Stimulated activated CD4-positive, alpha-beta T cell treated with anti-CD3 and anti-CD28 coated beads, TNF-alpha, amount 100 ng/mL, for 1 hour (primary cell): ENCODE data around the gene WDFY1.
"Not testable (repeated sequence)": the region's sequence is repeated elsewhere in the genome, so short reads cannot be mapped to it uniquely, and the experiment has no call there.

Source experiments
- DNase-seq, 3 donors: peaks; one replicate each; pipeline ENCODE4 v3.0.0-alpha.2; 2020; ENCODE audit warnings: low read depth in 3 of 3, low spot score in 1 of 3

Gene WDFY1

DNA sequence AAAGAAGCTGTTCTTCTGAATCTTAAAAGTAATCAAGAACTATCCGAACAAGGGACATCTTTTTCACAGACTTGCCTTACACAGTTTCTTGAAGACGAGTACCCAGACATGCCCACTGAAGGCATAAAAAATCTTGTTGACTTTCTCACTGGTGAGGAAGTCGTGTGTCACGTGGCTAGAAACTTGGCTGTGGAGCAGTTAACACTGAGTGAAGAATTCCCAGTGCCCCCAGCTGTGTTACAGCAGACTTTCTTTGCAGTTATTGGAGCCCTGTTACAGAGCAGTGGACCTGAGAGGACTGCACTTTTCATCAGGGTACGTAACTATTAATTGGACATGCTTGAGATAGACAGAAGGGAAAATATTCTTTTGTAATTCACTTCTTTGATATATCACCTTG, 14.6 kb upstream of the WDFY1 start:
- no peak for DNase-seq

DNA sequence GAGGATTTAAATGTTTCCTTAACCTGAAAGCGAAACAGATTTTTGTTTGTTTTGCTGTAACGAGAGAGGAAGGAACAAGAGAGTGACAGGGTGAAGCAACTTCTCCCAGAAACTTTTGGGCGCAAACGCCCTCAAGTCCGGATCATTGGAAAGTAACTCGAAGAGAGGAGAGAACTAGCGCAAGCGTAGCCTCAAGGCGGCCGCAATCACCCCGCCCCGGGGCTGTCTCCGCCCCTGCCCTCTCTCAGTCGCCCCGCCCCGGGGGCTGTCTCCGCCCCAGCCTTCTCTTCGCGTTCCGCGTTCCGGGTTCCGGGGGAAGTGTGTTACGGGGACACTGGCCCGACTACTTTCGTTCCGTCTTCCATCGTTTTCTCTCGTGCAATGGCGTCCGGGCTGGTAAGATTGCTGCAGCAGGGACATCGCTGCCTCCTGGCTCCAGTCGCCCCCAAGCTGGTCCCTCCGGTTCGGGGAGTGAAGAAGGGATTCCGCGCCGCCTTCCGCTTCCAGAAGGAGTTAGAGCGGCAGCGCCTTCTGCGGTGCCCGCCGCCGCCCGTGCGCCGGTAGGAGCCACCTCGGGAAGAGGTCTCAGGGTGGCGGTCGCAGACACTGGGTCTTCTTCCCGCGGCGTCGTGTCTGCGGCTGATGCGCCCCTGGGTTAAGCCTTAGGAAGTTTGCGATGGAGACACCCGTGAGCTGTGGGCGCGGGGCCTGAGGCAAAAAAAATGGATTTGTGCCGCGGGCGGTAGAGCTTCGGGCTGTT, 12.1 kb upstream of the WDFY1 start, which contains the start of gene MRPL44:
TSS of gene MRPL44 (plus strand) at position 372 of the 760 bp plus-strand sequence. CDS start at position 382, 10 bp downstream.
- peak; percentile 88 to 99 (median 95) for DNase-seq

DNA sequence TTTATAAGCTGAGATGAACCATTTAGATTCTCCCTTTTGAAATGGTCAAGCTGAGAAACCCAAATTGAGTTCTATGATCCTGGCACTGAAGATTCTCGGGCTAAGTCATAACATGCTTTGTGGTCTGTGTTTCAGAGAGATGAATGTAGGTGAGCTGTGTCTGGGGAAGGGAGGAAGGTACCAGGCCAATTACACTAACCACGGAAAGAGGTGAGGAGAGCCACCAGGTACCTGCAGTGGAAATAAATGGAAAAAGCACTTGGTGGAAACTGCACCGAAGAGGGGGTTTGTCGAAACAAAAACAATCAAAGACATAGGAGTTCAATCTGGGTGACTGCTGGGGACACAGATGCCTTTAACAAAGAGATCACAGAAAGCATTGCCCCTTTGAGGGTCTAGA, 11.2 kb upstream of the WDFY1 start:
- no peak for DNase-seq

DNA sequence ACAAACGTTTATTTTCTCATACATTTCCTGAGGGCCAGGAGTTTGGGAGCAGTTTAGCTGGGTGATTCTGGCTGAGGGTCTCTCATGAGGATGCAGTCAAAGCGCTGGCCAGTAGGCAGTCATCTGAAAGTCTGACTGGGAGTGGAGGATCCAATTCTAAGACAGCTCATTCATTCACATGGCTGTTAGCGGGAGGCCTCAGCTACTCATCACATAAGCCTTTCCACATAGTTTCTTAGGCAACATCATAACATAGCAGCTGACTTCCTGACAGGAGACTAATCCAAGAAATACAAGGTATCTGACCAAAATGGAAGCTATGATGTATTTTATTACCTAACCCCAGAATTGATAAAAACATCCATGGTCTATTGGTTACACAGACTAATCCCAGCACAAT, 9.3 kb upstream of the WDFY1 start:
- no peak for DNase-seq

DNA sequence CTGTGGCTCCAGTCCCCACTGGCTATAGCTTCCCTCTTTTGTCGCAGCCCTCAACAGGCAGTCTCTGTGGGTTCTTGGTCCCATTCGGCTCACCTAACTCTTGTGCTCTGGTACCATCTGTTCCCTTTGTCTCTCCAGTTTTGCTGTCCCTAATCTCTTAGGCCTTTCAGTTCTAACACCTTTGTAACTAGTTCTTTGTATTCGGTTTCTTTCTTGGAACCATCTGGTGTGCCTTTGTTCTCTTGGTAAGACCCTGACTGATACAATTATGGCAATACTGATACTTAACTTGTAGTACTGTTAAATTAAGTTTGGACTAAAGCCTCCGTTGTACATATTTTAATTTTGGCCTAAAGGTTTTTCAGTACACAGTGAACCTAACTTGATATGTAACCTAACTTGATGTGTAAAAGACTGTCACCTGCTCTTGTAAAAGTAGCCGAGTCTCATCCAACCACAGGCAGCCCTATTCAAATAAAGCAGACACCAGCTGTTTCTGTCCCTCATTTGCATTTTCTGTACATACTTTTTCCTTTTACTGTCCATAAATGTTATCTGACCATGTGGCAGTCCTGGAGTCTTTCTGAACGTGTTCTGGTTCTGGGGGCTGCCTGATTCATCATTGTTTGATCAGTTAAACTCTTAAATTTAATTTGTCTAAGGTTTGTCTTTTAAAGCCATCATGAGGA, 7.3 kb upstream of the WDFY1 start:
- no peak for DNase-seq

DNA sequence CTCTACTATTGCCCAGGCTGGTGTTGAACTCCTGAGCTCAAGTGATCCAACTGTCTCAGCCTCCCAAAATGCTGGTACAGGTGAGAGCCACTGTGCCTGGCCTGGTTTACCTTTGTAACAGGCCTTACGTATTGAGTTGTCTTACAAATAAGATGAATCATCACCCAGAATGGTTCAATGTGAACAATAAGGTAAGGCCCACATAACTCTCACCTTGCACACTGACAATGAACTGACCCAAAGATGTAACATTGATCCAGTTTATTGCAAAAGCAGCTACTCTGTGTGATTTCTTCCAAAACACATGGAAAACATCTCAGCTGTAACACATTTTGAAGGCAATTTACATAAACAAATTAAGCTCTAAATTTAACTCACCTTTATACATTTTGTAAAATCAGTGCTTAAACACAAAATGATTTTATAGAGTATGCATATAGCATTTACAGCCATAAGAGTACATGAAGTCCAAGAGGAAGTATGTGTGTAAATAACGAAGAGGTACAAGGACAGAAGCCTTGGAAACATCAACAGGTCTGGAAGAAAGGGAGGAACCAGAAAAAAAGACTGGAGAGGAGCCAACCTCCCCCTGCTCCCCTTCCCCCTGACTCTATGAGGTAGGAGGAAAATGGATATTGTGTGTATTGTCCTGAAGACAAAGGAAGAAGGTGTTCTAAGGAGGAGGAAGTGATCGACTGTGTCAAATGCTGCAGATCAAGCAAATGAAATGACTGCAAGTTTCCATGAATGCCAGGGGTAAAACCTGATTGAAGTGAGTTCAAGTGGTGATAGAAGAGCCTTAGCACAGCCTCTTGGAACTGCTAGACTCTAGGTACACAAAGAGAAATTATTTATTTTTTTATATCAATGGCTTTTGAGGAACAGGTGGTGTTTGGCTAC, 5.6 kb upstream of the WDFY1 start:
- no peak for DNase-seq

DNA sequence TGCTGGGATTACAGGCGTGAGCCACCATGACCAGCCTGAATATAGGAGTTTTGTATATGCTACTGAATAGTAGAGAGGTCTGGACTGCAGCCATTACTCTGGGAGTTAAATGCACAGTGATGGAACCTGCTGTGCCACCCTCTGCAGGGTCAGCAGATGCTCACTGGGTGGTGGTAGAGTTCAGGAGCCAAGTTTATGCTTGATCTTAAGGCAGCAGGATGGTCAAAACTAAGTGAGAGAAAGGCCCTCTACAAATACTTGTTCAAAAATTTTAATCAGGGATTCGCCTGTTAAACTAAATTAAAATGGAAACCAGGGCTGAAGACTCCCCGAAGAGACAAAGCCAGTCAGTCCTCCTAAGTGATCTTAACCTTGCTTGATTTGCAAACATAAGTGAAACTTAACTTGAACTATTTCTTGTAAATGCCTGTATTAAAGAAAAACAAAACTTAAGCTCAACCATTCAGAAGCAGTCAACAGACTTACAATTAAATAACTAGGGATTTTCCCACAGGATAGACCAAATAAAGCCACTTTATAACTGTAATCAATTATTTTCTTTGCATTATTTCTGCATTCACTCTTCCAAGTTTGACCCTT, 4.2 kb upstream of the WDFY1 start:
- DNase-seq: no peak

DNA sequence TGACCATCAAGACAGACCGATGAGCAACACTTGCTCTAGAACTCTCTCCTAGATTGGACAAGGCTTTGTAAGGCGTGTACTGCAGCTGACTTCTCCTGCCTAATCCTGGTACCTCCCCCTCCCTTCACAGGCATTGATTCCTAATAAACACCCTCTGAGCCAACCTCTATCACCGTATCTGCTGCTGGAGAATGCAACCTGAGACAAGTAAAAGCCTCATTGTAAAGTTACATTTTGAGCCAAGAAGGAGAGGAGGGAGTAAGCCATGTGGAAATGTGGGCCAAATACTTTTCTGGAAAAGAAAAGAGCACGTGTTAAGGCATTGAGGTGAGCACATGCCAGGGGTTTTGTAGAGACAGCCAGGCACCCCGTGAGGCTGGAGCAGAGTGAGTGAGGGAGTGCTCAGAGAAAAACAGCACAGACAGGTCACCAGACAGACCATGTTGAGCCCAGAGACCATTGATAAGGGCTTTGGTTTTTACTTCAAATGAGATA, 2.6 kb upstream of the WDFY1 start:
- no peak for DNase-seq

DNA sequence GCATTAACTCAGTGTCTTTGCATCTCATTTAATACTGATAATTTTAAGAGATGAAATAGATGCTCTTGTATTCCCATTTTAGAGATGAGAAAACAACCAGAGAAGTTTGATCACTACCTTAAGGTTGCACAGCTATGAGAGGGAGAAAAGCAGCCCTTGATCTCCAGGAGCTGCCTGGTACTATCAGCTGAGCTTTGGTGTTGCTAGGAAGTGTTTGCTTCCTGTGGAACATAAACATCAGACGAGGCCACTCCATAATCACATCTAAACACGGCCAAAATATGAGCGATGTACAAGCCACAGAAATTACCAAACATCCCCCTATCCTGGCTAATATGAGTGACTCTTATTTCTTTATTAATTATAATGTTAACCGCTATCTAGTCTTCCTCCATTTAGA, 620 bp upstream of the WDFY1 start:
- no peak for DNase-seq

DNA sequence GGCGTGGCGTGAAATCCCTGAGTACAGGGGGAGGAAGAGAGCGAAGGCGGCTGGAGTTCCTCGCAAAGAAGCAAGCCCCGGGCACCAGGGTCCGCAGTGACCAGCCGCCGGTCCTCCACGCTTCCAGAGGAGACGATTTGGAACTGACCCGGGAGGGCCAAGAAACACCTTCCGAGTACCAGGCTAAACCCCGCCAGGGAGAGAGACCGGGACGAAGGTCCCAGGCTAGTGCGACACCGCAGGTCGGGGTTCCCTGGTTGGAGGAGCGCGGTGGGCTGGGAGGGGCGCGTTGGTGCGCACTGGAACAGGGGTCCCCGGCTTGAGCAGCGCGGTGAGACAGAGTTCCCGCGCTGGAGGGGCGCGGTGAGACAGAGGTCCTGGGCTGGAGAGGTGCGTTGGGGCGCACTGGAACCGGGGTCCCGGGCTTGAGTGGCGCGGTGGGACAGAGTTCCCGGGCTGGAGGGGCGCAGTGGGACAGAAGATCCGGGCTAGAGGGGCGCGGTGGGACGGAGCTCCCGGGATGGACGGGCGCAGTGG, 901 bp downstream of the WDFY1 start:
- no peak for DNase-seq

DNA sequence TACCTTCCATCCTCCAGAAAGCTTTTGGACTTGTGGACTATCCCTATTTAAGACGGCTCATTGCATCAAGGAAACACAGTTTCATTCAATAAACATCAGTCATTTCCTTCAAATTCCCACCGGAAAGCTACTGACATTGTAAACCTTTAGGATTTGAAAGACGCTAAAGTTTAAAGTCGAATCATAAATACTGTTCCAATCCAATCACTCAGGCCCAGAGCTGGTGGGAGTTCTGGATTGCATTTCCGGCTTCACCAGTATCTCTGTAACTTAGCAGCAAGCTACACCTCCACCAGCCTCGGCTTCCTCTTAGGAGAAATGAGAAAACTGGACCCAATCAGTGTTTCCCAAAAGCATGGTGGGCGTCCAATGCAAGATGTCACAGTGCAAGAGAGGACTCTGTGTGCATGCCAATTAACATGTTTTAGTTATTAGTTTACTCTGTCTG, 1.6 kb downstream of the WDFY1 start:
- DNase-seq: no peak

DNA sequence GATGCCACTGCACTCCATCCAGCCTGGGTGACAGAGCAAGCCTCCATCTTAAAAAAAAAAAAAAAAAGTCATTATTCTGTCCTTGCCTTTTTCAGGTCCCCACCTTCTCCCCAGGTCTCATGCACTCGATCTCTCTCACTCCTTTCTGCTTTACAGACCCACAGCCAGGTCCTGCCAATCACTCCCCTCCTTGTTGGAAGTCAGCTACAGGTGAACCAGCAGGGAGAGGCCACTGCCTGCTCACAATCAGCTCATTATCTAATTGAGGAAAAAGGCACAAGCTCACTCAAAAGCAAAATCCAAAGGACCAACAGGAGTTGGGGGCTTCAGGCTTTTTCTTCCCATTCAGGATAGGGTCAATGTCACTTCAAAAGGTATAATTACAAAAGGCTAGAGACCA, 2.0 kb downstream of the WDFY1 start:
- DNase-seq: no peak

DNA sequence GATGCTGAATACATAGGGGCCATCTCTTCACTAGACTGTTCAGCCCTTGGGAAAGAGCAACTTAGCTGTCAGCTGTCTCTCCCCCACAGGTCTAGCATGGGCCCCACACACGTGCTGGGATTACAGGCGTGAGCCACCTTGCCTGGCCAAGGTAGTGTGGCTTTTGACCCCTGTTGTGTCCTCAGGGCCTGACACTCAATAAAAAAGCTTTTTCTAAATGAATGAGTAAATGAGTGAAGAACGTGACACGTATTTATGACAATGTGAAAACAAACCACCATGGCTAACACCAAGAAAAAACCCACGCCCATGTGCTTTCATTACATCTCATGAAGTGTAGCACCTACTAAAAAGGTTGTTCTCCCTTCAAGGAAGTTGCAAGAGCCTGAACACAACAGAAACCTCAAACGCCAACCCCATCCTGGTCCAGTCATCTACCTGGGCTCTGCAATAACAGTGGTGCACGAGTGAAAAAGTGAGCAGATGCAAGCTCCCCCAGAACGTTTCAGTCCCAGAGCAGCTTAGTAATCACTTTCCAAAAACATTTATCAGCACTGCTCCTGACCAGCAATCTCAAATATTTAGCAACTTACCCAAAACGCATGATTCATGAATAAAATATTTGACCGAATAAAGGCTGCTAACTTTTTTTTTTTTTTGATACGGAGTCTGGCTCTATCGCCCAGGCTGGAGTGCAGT, 3.4 kb downstream of the WDFY1 start:
- peak in 1 of 3 donors; percentile 34 for DNase-seq

DNA sequence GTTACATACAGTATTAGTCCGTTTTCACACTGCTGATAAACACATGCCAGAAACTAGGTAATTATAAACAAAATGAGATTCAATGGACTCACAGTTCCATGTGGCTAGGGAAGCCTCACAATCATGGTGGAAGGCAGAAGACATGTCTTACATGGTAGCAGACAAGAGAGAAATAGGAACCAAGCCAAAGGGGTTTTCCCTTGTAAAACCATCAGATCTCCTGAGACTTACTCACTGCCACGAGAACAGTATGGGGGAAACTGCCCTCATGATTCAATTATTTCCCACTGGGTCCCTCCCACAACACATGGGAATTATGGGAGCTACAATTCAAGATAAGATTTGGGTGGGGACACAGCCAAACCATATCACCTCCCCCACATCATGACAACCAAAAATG, 5.7 kb downstream of the WDFY1 start:
- not testable (repeated sequence) for DNase-seq

DNA sequence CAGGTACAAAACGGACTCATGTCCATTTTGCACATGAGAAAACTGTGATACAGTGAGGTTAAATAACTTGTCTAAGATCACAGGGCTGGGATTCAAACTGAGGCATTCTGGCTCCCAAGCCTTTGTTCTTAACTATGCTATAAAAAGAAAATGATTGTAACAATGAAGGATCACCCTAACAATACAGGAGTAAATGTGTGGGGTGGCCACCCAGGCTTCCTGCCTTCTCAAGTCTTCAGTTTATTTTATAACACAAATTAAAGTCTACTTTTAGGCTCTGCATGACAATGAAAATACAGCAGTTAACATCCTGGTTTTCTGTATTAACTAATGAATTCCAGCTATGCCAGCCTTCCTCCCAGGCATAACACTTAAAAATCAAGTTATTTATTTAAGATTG, 7.6 kb downstream of the WDFY1 start:
- DNase-seq: no peak

DNA sequence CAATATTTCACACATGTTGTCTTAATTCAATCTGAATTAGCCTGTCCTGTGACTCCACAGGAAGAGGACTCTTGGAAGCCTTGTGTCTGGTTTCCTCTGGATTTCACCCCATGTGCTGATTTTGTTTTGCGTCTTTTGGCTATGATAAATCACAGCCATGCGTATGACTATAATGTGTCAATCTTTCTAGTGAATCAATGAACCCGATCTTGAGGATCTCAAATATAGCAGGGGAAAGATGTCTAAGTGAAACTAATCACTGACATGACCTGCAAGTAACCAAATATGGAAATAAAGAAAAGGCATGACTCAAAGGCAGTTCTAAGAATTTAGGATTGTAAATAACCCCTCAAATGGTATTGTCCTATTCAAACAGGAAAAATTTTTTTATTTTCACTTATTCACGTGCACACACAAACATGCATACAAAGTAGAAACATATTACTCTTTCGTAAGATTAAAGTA, 8.2 kb downstream of the WDFY1 start:
- no peak for DNase-seq

DNA sequence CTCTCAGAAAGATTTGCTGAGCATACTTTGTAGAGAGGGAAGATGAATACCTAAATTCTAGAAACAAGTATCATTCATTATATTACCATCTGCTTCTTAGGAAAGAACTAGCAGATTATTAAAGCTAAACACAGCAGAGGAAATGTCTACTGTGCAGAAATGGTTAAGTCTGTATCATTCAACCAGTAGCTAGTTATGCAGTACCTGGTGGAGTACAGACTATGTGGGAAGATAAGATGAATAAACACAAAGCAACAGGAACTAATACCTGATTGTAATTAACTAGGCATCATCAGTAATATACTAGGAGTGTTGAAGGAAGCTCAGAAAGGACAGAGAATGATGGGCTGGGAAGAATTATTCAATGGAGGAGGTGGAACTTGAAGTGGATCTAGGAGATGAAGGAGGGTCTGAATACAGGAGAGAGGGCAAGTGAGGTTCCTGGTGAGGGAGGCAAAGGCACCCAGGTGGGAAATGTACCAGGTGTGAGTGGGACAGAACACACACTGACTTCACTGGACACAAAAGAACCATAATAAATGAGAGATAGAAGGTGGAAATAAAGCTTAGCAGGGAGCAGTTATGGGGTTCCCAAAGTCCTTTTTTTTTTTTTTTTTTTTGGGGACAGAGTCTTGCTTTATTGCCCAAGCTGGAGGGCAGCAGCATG, 9.5 kb downstream of the WDFY1 start:
- DNase-seq: no peak

DNA sequence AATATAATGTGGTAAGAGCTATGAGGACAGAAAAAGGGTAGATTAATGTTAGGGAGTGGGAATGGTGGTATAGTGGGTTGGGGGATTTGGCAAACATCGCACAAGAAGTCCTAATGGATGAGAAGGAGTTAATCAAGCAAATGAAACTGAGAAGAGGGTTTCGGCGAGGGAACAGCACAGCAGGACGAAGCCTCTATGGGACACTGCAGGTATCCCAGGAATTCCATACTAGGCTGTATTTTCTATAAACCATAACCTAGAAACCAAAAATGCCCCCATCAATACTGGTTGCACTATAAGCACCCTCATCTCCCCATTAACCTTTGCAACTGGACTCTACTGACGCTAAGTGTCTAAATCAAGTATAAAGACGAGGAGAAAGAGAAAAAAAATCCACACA, 10.3 kb downstream of the WDFY1 start:
- no peak for DNase-seq
